Measurements from ENCODE around the gene GRM8. TPM values are rescaled to one million over a fixed set of nuclear protein-coding genes. Genes with fewer than 3 reads are reported as not detected.

GRM8 gene
- total RNA-seq, 2 experiments from 2014 or later, result not detected

- Mint-ChIP-seq H3K36me3 (ENCODE audit: low read depth) (no peaks in the 10 kb centered on the region), H3K9me3 (no peaks in the 10 kb centered on the region), H3K4me3 (no peak overlapping the region), H3K27me3 (ENCODE audit: low read depth) (peaks cover 9% of the 10 kb centered on the region), H3K27ac (no peak overlapping the region), H3K4me1 (ENCODE audit: low read depth) (no peaks in the 10 kb centered on the region)
- intact Hi-C loops (cut with micrococcal nuclease), result no loop called here
- no peak for DNase-seq
- CTCF ChIA-PET, result no interaction called here
These were observed 116.8 kb downstream of the GRM8 start for GRCh38 chr7:127135871-127136485.

GRCh38 chr7:127123220-127123619 is 129.5 kb downstream of the GRM8 start:
- Mint-ChIP-seq H3K36me3 (ENCODE audit: low read depth) (no peaks in the 10 kb centered on the region), H3K4me3 (no peak overlapping the region), H3K4me1 (ENCODE audit: low read depth) (no peaks in the 10 kb centered on the region), H3K27me3 (ENCODE audit: low read depth) (peaks cover 8% of the 10 kb centered on the region), H3K27ac (no peak overlapping the region), H3K9me3 (no peaks in the 10 kb centered on the region)
- DNase-seq, result no peak
- CTCF ChIA-PET, result no interaction called here
- intact Hi-C loops (cut with micrococcal nuclease), result no loop called here

- CTCF ChIA-PET, result no interaction called here
- H3K4me3 Mint-ChIP-seq, result no peak overlapping the region
- intact Hi-C loops (cut with micrococcal nuclease), result no loop called here
- H3K9me3 Mint-ChIP-seq, result no peaks in the 10 kb centered on the region
- no peak overlapping the region for H3K27ac Mint-ChIP-seq
- H3K27me3 Mint-ChIP-seq (ENCODE audit: low read depth), result peaks cover 12% of the 10 kb centered on the region
- H3K36me3 Mint-ChIP-seq (ENCODE audit: low read depth), result no peaks in the 10 kb centered on the region
- no peak for DNase-seq
- H3K4me1 Mint-ChIP-seq (ENCODE audit: low read depth), result no peaks in the 10 kb centered on the region
These were observed 133.2 kb downstream of the GRM8 start for GRCh38 chr7:127119517-127119916.

- peaks cover 17% of the 10 kb centered on the region for H3K27me3 Mint-ChIP-seq (ENCODE audit: low read depth)
- no peaks in the 10 kb centered on the region for H3K36me3 Mint-ChIP-seq (ENCODE audit: low read depth)
- DNase-seq, result no peak
- CTCF ChIA-PET, result no interaction called here
- intact Hi-C loops (cut with micrococcal nuclease), result no loop called here
- no peak overlapping the region for H3K27ac Mint-ChIP-seq
- no peaks in the 10 kb centered on the region for H3K9me3 Mint-ChIP-seq
- no peak overlapping the region for H3K4me3 Mint-ChIP-seq
- H3K4me1 Mint-ChIP-seq (ENCODE audit: low read depth), result no peaks in the 10 kb centered on the region
These were observed 137.9 kb downstream of the GRM8 start for GRCh38 chr7:127114742-127115265.

- CTCF ChIA-PET, result interaction anchor here (1.3 kb wide), 2 partner anchors 11 to 304 kb away, joined by 3 to 4 read pairs; no protein-coding TSS in a partner anchor
- Mint-ChIP-seq H3K4me1 (ENCODE audit: low read depth) (no peaks in the 10 kb centered on the region), H3K4me3 (no peak overlapping the region), H3K9me3 (peaks cover 2% of the 10 kb centered on the region), H3K36me3 (ENCODE audit: low read depth) (no peaks in the 10 kb centered on the region), H3K27ac (no peak overlapping the region), H3K27me3 (ENCODE audit: low read depth) (peaks cover 15% of the 10 kb centered on the region)
- intact Hi-C loops (cut with micrococcal nuclease), result loop anchor here (1.0 to 2.0 kb wide), 2 partner anchors 145 to 301 kb away; partner anchors contain the start of gene GRM8
- peak; percentile 56 for DNase-seq
These were observed 145.1 kb downstream of the GRM8 start for GRCh38 chr7:127107601-127108007.

- intact Hi-C loops (cut with micrococcal nuclease), result no loop called here
- Mint-ChIP-seq H3K27ac (no peak overlapping the region), H3K4me3 (no peak overlapping the region), H3K9me3 (no peaks in the 10 kb centered on the region), H3K27me3 (ENCODE audit: low read depth) (peaks cover 5% of the 10 kb centered on the region), H3K4me1 (ENCODE audit: low read depth) (no peaks in the 10 kb centered on the region), H3K36me3 (ENCODE audit: low read depth) (no peaks in the 10 kb centered on the region)
- no peak for DNase-seq
- CTCF ChIA-PET, result no interaction called here
These were observed 159.4 kb downstream of the GRM8 start for GRCh38 chr7:127093340-127093739.

GRCh38 chr7:127091620-127092019 is 161.1 kb downstream of the GRM8 start:
- peaks cover 5% of the 10 kb centered on the region for H3K27me3 Mint-ChIP-seq (ENCODE audit: low read depth)

GRCh38 chr7:127089146-127089545 is 163.6 kb downstream of the GRM8 start:
- Mint-ChIP-seq H3K4me3 (no peak overlapping the region), H3K27ac (no peak overlapping the region), H3K36me3 (ENCODE audit: low read depth) (no peaks in the 10 kb centered on the region), H3K4me1 (ENCODE audit: low read depth) (no peaks in the 10 kb centered on the region), H3K9me3 (no peaks in the 10 kb centered on the region), H3K27me3 (ENCODE audit: low read depth) (peaks cover 5% of the 10 kb centered on the region)
- no peak for DNase-seq
- CTCF ChIA-PET, result no interaction called here
- intact Hi-C loops (cut with micrococcal nuclease), result no loop called here

More at GRCh38 chr7:127091620-127092019, 161.1 kb downstream of the GRM8 start:
- Mint-ChIP-seq H3K9me3 (no peaks in the 10 kb centered on the region), H3K4me3 (no peak overlapping the region), H3K27ac (no peak overlapping the region), H3K4me1 (ENCODE audit: low read depth) (no peaks in the 10 kb centered on the region), H3K36me3 (ENCODE audit: low read depth) (no peaks in the 10 kb centered on the region)
- intact Hi-C loops (cut with micrococcal nuclease), result no loop called here
- no peak for DNase-seq
- CTCF ChIA-PET, result no interaction called here

- CTCF ChIA-PET, result interaction anchor here (0.6 kb wide), 1 partner anchor 78 kb away, joined by 3 read pairs; no protein-coding TSS in a partner anchor
- H3K27me3 Mint-ChIP-seq (ENCODE audit: low read depth), result peaks cover 6% of the 10 kb centered on the region
- H3K4me3 Mint-ChIP-seq, result no peak overlapping the region
- no peak overlapping the region for H3K27ac Mint-ChIP-seq
- no peaks in the 10 kb centered on the region for H3K9me3 Mint-ChIP-seq
- intact Hi-C loops (cut with micrococcal nuclease), result no loop called here
- H3K36me3 Mint-ChIP-seq (ENCODE audit: low read depth), result no peaks in the 10 kb centered on the region
- no peaks in the 10 kb centered on the region for H3K4me1 Mint-ChIP-seq (ENCODE audit: low read depth)
- no peak for DNase-seq
These were observed 171.2 kb downstream of the GRM8 start for GRCh38 chr7:127081539-127081938.

GRCh38 chr7:127080576-127080975 is 172.2 kb downstream of the GRM8 start:
- Mint-ChIP-seq H3K4me1 (ENCODE audit: low read depth) (no peaks in the 10 kb centered on the region), H3K27me3 (ENCODE audit: low read depth) (peaks cover 6% of the 10 kb centered on the region), H3K36me3 (ENCODE audit: low read depth) (no peaks in the 10 kb centered on the region), H3K27ac (no peak overlapping the region), H3K9me3 (no peaks in the 10 kb centered on the region), H3K4me3 (no peak overlapping the region)
- CTCF ChIA-PET, result interaction anchor here (0.5 kb wide), 1 partner anchor 17 kb away, joined by 3 read pairs; no protein-coding TSS in a partner anchor
- intact Hi-C loops (cut with micrococcal nuclease), result no loop called here
- DNase-seq, result no peak

GRCh38 chr7:127066974-127067373 is 185.8 kb downstream of the GRM8 start:
- Mint-ChIP-seq H3K36me3 (ENCODE audit: low read depth) (no peaks in the 10 kb centered on the region), H3K9me3 (peaks cover 5% of the 10 kb centered on the region), H3K4me3 (no peak overlapping the region), H3K4me1 (ENCODE audit: low read depth) (no peaks in the 10 kb centered on the region), H3K27me3 (ENCODE audit: low read depth) (peaks cover 3% of the 10 kb centered on the region), H3K27ac (no peak overlapping the region)
- CTCF ChIA-PET, result no interaction called here
- no peak for DNase-seq
- intact Hi-C loops (cut with micrococcal nuclease), result loop anchor here (10.0 kb wide), 1 partner anchor 262 kb away; no protein-coding TSS in a partner anchor

GRCh38 chr7:127059475-127059874 is 193.3 kb downstream of the GRM8 start:
- no peak overlapping the region for H3K27ac Mint-ChIP-seq
- no peak overlapping the region for H3K4me3 Mint-ChIP-seq
- peaks cover 6% of the 10 kb centered on the region for H3K27me3 Mint-ChIP-seq (ENCODE audit: low read depth)
- H3K4me1 Mint-ChIP-seq (ENCODE audit: low read depth), result no peaks in the 10 kb centered on the region
- peaks cover 5% of the 10 kb centered on the region for H3K9me3 Mint-ChIP-seq
- no peak for DNase-seq
- no peaks in the 10 kb centered on the region for H3K36me3 Mint-ChIP-seq (ENCODE audit: low read depth)
- CTCF ChIA-PET, result interaction anchor here (0.6 to 0.7 kb wide), 2 partner anchors 257 to 1018 kb away, joined by 3 read pairs; no protein-coding TSS in a partner anchor
- intact Hi-C loops (cut with micrococcal nuclease), result no loop called here

GRCh38 chr7:127057918-127058317 is 194.8 kb downstream of the GRM8 start:
- Mint-ChIP-seq H3K27me3 (ENCODE audit: low read depth) (peaks cover 3% of the 10 kb centered on the region), H3K4me3 (no peak overlapping the region), H3K9me3 (no peaks in the 10 kb centered on the region), H3K27ac (no peak overlapping the region), H3K36me3 (ENCODE audit: low read depth) (no peaks in the 10 kb centered on the region), H3K4me1 (ENCODE audit: low read depth) (no peaks in the 10 kb centered on the region)
- intact Hi-C loops (cut with micrococcal nuclease), result no loop called here
- CTCF ChIA-PET, result no interaction called here
- no peak for DNase-seq
